Activated effector memory CD4-positive, alpha-beta T cell treated with Interleukin-2 at 50 U/mL for 16 hours (primary cell): ENCODE results near the gene TTLL3.

Source experiments
- DNase-seq: peaks from one replicate; pipeline ENCODE4 v3.0.0-alpha.2; 2020

The TTLL3 gene

DNA sequence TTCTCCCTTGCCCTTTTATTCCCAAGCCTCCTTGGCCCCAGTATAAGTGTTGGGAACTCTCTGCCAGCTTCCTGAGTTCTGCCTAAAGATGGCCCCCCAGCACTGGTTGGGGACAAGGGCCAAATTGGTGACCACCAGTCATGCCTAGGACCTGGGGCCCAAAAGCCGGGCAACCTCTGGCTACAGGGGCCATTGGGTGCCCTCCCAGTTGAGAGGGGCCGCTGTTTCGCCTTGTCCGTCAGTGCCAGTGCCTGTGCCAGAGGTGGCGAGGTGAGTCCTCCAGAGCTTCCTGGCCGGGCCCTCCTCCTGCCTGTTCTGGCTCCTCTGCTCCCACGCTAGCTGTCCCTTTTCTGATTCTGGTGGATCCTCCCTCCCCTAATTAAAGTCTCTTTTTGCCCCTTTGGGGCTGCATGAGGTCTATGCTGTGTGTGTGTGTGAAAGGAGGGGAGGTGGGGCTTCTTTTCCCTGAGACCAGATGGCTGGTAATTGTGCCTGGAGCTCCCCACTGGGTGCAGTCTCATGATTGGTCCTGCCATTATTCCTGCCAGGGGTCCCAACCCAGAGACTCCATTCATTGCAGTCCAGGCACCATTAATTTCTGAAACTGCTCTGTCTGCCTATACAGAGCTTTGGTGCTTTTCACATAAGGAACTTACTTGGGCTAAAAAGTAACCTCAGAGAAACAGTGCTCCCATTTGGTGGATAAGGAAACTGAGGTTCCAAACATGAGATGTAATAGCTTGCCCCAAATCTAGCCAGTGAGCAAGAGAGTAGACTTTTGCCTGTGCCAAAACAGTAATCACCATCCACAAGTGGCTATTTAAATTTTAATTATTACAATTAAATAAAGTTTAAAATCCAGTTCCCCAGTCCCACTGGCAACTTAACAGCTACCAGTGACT lies 3.1 kb upstream of the TTLL3 start:
- no peak for DNase-seq

DNA sequence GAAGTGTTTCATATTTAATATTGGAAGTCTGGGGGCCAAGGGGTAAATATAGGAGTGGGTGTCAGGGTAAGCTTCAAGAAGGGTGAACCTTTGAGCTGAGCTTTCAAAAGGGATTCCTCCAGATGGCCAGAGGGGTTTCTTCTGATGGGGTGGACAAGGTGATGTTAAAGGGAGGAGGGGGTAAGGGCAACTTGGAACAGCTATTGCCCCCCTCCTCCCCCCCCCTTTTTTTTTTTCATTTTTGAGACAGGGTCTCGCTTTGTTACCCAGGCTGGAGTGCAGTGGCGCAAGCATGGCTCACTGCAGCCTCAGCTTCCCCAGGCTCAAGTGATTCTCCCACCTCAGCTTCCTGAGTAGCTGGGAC lies 2.1 kb upstream of the TTLL3 start:
- no peak for DNase-seq

GRCh38 chr3:9808345-9809037 lies 1.6 kb upstream of the TTLL3 start:
- peak; percentile 42 for DNase-seq

GRCh38 chr3:9809239-9809614 lies 835 bp upstream of the TTLL3 start:
- DNase-seq = peak; percentile 7

- DNase-seq = no peak
These were observed 340 bp downstream of the TTLL3 start for GRCh38 chr3:9810433-9810770.

DNA sequence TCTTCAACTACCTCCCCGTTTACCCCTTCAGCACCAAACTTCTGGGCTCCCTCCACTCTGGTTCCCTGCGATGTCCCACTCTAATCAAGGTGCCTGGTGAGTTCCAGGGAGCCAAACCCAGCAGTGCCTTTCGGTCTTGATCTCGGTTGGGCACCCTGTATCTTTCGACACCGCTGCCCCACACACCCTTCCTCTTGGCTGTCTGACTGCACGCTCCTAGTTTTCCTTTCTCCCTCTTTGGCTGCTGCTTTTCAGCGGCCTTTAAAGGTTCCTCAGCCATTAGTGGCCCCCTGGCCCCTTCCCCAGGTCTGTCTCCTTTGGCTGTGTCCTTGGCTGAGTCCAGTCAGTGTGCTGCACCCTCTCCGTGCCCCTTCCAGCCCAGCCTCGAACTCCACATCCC lies 784 bp downstream of the TTLL3 start:
- no peak for DNase-seq

DNA sequence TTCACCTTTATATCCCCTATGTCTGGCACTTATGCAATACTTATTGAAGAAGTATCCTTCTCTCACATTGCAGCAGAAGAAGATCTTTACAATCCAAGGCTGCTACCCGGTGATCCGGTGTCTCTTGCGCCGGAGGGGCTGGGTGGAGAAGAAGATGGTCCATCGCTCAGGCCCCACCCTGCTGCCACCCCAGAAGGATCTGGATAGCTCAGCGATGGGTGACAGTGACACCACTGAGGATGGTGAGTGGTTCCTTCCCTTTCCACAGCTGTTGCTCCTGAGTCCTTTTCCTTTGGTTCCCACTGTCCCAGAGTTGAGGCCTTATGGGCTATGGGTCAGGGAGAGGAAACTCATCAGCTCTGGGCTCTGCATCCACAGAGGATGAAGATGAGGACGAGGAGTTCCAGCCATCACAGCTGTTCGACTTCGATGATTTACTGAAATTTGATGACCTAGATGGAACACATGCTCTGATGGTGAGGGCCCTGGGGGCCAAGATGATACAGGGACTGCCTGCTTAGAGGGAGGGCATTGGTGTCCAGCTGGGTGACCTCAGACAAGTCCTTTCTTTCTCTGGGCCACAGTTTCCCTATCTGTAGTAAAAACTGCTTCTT lies 2.9 kb downstream of the TTLL3 start:
- no peak for DNase-seq

DNA sequence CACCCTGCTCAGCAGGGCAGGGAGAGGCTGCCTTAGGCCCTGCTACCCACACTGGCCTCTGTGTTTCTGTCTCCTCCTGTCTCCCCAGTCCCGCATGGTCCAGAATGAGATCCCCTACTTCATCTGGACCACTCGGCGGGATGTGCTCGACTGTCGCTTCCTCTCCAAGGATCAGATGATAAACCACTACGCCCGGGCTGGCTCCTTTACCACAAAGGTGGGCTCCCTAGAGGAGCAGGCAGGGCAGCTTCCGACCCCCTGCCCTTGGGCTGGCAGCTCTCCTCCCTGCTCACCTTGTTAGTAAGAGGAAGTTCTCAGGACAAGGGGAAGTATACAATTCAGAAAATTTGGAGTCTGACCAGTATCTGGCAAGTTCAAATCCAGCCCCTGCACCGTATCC lies 5.9 kb downstream of the TTLL3 start:
- no peak for DNase-seq

- no peak for DNase-seq
These were observed 7.4 kb downstream of the TTLL3 start for GRCh38 chr3:9817436-9817835.

- DNase-seq = no peak
These were observed 8.7 kb downstream of the TTLL3 start for GRCh38 chr3:9818666-9819335.

- no peak for DNase-seq
These were observed 10.5 kb downstream of the TTLL3 start for GRCh38 chr3:9820543-9820942.

- no peak for DNase-seq
These were observed 10.9 kb downstream of the TTLL3 start for GRCh38 chr3:9820946-9821345.

DNA sequence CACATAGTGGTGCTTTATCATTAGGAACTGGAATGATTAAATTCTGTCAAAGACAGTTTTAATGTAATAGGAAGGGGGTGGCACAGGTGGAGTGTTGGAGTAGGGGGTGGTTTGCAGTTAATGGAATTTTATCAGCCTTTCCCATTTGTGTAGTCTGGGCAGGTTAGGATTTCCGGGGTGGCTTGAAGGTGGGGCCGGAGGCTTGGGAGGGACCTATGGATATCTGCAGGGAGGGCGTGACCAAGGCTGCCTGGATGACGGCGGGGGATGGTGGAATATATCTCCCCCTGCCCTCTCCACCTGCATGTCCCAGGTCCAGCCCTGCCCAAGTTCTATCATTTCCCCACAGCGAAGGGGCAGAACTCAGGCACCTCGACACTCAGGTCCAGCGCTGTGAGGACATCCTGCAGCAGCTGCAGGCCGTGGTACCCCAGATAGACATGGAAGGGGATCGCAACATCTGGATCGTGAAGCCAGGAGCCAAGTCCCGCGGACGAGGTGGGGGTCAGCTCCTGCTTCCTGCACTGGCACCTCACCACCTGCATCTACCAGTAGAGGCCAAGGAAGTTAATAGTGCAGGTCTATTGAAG lies 15.5 kb downstream of the TTLL3 start:
- DNase-seq = no peak

DNA sequence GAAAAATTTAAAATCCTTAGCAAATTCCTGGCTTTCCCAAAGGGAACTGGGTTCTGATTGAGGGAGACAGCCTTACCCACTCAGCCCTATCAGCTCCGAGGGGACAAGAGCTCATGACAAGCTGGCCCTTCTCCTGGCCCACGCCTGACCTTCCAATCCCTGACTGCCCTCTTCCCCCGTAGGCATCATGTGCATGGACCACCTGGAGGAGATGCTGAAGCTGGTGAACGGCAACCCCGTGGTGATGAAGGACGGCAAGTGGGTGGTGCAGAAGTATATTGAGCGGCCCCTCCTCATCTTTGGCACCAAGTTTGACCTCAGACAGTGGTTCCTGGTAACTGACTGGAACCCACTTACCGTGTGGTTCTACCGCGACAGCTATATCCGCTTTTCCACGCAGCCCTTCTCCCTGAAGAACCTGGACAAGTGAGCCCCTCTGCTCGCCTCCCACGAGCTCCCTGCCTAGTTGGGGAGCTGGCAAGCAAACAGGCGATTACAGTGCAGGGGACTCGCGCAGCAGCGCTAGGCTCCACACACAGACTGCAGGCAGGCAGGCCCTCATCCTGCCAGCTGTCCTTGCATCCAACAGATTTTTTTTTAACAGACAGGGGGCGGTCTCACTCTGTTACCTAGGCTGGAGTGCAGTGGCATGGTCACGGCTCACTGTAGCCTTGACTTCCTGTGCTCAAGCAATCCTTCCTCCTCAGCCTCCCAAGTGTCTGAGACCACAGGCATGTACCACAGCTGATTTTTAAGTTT lies 16.9 kb downstream of the TTLL3 start:
- no peak for DNase-seq

DNA sequence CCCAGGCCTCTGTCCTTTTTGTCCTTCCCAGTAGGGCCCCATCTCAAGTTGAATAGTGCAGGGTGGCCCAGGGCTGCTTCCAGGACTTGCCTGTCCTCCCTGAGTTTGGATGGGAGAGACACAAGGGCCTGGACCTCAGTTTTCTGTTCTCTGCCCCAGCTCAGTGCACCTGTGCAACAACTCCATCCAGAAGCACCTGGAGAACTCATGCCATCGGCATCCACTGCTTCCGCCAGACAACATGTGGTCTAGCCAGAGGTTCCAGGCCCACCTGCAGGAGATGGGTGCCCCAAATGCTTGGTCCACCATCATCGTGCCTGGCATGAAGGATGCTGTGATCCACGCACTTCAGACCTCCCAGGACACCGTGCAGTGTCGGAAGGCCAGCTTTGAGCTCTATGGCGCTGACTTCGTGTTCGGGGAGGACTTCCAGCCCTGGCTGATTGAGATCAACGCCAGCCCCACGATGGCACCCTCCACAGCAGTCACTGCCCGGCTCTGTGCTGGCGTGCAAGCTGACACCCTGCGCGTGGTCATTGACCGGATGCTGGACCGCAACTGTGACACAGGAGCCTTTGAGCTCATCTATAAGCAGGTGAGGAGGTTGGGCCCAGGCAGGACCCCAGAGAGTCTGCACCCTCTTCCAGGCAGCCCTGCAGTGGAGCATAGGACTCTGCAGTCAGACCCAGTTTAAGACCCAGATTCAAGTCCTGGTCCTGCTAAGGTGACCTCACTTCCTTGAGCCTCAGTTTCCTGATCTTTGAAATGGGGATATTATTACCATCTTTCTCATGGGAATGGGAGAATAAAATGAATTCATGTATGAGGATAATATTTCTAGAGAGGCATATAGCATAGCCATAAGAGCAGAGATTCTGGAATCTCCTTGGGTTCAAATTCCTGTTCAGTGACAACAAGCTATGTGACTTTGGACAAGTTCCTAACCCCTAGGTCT lies 19.0 kb downstream of the TTLL3 start:
- no peak for DNase-seq

DNA sequence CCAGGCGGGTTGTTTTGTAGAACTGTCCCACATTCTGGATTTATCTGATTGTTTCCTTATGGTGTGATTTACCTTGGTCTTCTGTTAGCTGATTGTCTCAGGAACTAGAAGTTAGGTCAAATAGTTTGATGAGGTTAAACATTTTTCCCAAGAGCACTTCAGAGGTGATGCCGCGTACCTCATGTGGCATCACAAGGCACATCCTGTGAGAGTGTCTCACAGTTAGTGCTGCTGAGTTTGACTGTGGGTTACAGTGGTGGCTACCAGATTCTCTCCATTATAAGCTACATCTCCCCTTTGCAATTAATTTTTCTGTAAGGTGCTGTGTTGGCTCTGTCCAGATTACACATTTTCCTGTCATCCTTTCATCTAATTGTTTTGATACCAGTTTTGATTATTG lies 21.2 kb downstream of the TTLL3 start:
- no peak for DNase-seq

DNA sequence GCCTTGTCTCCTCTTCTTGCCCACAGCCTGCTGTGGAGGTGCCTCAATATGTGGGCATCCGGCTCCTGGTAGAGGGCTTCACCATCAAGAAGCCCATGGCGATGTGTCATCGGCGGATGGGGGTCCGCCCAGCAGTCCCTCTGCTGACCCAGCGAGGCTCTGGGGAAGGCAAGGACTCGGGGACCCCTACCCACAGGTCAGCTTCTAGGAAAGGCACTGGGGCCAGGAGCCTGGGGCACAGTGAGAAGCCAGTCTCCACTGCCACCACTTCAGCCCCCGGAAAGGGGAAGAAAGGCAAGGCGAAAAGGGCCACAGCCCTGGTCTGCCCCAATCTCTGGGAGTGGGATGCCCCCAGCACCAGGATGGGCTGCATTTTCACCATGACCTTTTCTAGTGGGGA lies 23.0 kb downstream of the TTLL3 start:
- DNase-seq = no peak

DNA sequence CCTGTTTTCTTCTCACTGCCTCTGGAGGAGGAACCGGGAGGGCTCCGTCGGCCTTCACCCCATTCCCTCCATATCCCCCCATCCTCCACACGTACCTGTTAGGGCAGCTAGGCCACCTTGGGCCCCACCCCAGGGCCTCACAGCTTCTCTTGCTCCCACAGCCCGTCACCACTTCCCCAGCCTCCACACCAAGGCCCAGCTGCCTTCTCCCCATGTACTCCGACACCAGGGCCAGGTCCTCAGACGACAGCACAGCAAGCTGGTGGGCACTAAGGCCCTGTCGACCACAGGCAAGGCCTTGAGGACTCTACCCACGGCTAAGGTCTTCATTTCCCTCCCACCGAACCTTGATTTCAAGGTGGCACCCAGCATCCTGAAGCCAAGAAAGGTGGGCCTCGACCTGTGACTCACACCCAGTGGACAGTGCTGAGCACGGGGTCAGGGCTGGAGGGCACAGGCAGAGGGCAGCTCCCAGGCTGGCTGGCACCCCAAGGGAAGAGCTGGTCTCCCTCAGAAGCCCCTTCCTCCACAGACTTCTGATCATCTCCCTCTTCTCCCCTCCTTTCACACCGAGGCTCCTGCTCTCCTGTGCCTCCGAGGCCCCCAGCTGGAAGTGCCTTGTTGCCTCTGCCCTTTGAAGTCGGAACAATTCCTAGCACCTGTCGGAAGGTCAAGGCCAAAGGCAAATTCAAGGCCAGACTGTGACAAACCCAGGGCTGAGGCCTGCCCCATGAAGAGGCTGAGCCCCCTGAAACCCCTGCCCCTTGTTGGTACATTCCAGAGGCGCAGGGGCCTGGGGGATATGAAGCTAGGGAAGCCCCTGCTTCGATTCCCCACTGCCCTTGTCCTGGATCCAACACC lies 24.7 kb downstream of the TTLL3 start:
- no peak for DNase-seq

GRCh38 chr3:9837701-9838582 lies 27.9 kb downstream of the TTLL3 start:
- DNase-seq = no peak
